NT2/D1 (cell line): Measurements from ENCODE around the gene TSEN2.

Experiments
- SUZ12 ChIP-seq: IDR thresholded peaks from 2 replicates; pipeline ENCODE4 v1.6.1; 2011; ENCODE audit not compliant: insufficient read length, insufficient read depth; ENCODE audit errors: extremely low read depth
- YY1 ChIP-seq: IDR thresholded peaks from 2 replicates; pipeline ENCODE4 v1.6.1; 2011; ENCODE audit not compliant: insufficient read length, insufficient read depth
- ZNF274 ChIP-seq: IDR thresholded peaks from 2 replicates; pipeline ENCODE4 v1.6.1; 2011; ENCODE audit warnings: mild to moderate bottlenecking, low read depth, low read length

GRCh38 chr3:12437221-12437605, 47.1 kb upstream of the TSEN2 start:
- no peak for TF ChIP-seq YY1
- no peak for TF ChIP-seq ZNF274
- TF ChIP-seq SUZ12, result no peak
